ENCODE data around the gene TMEM9B. TPM values are rescaled to one million over a fixed set of nuclear protein-coding genes. Genes with fewer than 3 reads are reported as not detected.

The TMEM9B gene
- total and polyA plus RNA-seq, 2 experiments from 2014 or later = 10.4 to 12.9 TPM

DNA sequence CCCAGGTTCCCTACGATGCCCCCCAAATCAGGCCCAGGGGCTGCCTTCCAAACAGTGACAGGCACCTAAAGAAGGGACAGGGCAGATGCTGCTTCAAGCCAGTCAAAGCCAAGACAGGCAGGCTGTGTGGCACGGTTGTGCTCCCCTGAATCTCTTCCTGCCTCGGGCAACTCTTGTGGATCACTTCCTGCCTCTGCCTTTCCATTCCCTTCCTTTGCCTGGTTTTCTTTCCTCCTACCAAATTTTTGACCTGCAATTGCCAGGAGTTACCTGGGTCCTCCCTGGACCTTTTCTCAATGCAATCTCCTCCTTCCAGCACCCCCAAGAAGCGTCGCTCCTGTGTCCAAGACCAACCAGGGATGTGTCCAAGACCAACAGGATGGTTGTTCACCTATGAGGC lies 37.0 kb downstream of the TMEM9B start (continued):
- TF ChIP-seq, protein P1, sequence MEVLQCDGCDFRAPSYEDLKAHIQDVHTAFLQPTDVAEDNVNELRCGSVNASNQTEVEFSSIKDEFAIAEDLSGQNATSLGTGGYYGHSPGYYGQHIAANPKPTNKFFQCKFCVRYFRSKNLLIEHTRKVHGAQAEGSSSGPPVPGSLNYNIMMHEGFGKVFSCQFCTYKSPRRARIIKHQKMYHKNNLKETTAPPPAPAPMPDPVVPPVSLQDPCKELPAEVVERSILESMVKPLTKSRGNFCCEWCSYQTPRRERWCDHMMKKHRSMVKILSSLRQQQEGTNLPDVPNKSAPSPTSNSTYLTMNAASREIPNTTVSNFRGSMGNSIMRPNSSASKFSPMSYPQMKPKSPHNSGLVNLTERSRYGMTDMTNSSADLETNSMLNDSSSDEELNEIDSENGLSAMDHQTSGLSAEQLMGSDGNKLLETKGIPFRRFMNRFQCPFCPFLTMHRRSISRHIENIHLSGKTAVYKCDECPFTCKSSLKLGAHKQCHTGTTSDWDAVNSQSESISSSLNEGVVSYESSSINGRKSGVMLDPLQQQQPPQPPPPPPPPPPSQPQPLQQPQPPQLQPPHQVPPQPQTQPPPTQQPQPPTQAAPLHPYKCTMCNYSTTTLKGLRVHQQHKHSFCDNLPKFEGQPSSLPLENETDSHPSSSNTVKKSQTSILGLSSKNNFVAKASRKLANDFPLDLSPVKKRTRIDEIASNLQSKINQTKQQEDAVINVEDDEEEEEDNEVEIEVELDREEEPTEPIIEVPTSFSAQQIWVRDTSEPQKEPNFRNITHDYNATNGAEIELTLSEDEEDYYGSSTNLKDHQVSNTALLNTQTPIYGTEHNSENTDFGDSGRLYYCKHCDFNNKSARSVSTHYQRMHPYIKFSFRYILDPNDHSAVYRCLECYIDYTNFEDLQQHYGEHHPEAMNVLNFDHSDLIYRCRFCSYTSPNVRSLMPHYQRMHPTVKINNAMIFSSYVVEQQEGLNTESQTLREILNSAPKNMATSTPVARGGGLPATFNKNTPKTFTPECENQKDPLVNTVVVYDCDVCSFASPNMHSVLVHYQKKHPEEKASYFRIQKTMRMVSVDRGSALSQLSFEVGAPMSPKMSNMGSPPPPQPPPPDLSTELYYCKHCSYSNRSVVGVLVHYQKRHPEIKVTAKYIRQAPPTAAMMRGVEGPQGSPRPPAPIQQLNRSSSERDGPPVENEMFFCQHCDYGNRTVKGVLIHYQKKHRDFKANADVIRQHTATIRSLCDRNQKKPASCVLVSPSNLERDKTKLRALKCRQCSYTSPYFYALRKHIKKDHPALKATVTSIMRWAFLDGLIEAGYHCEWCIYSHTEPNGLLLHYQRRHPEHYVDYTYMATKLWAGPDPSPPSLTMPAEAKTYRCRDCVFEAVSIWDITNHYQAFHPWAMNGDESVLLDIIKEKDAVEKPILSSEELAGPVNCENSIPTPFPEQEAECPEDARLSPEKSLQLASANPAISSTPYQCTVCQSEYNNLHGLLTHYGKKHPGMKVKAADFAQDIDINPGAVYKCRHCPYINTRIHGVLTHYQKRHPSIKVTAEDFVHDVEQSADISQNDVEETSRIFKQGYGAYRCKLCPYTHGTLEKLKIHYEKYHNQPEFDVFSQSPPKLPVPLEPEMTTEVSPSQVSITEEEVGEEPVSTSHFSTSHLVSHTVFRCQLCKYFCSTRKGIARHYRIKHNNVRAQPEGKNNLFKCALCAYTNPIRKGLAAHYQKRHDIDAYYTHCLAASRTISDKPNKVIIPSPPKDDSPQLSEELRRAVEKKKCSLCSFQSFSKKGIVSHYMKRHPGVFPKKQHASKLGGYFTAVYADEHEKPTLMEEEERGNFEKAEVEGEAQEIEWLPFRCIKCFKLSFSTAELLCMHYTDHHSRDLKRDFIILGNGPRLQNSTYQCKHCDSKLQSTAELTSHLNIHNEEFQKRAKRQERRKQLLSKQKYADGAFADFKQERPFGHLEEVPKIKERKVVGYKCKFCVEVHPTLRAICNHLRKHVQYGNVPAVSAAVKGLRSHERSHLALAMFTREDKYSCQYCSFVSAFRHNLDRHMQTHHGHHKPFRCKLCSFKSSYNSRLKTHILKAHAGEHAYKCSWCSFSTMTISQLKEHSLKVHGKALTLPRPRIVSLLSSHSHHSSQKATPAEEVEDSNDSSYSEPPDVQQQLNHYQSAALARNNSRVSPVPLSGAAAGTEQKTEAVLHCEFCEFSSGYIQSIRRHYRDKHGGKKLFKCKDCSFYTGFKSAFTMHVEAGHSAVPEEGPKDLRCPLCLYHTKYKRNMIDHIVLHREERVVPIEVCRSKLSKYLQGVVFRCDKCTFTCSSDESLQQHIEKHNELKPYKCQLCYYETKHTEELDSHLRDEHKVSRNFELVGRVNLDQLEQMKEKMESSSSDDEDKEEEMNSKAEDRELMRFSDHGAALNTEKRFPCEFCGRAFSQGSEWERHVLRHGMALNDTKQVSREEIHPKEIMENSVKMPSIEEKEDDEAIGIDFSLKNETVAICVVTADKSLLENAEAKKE (CRISPR knock-in tag; IDR thresholded peaks at IDR 0.05) = no peak
- TF ChIP-seq, protein P2, sequence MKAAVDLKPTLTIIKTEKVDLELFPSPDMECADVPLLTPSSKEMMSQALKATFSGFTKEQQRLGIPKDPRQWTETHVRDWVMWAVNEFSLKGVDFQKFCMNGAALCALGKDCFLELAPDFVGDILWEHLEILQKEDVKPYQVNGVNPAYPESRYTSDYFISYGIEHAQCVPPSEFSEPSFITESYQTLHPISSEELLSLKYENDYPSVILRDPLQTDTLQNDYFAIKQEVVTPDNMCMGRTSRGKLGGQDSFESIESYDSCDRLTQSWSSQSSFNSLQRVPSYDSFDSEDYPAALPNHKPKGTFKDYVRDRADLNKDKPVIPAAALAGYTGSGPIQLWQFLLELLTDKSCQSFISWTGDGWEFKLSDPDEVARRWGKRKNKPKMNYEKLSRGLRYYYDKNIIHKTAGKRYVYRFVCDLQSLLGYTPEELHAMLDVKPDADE (IDR thresholded peaks at IDR 0.05) = no peak
- TF ChIP-seq, protein P3, sequence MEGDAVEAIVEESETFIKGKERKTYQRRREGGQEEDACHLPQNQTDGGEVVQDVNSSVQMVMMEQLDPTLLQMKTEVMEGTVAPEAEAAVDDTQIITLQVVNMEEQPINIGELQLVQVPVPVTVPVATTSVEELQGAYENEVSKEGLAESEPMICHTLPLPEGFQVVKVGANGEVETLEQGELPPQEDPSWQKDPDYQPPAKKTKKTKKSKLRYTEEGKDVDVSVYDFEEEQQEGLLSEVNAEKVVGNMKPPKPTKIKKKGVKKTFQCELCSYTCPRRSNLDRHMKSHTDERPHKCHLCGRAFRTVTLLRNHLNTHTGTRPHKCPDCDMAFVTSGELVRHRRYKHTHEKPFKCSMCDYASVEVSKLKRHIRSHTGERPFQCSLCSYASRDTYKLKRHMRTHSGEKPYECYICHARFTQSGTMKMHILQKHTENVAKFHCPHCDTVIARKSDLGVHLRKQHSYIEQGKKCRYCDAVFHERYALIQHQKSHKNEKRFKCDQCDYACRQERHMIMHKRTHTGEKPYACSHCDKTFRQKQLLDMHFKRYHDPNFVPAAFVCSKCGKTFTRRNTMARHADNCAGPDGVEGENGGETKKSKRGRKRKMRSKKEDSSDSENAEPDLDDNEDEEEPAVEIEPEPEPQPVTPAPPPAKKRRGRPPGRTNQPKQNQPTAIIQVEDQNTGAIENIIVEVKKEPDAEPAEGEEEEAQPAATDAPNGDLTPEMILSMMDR (conservative IDR thresholded peaks at IDR 0.05; ENCODE audit: low read depth in 2 of 2) = no peak

- no peaks in the 10 kb centered on the region for H3K36me3 ChIP-seq (ENCODE audit: insufficient read depth)
- H3K4me2 ChIP-seq = no peak overlapping the region
- no peaks in the 10 kb centered on the region for H3K4me1 ChIP-seq (ENCODE audit: insufficient read depth)
- Mint-ChIP-seq H3K27ac (no peak overlapping the region), H3K9me3 (no peaks in the 10 kb centered on the region), H3K27me3 (ENCODE audit: insufficient read depth, low read depth, poor library complexity) (peaks cover 5% of the 10 kb centered on the region), H3K4me3 (no peak overlapping the region), H3K4me1 (no peaks in the 10 kb centered on the region), H3K36me3 (ENCODE audit: low read depth) (peaks cover 7% of the 10 kb centered on the region; the same call in 2 of the 3 replicates)
- H3K79me2 ChIP-seq (replicated peaks; ENCODE audit: insufficient read depth) = no peaks in the 10 kb centered on the region
- H2AFZ ChIP-seq = no peak overlapping the region
- ATAC-seq = no peak
- H4K20me1 ChIP-seq (replicated peaks; ENCODE audit: insufficient read depth) = peaks cover 3% of the 10 kb centered on the region; the same call in 1 of the 2 replicates
- no peaks in the 10 kb centered on the region for H3K27me3 ChIP-seq (ENCODE audit: insufficient read depth)
- DNase-seq (ENCODE audit: low spot score) = no peak
- H3K4me3 ChIP-seq = no peak overlapping the region
- no peaks in the 10 kb centered on the region for H3K9me2 ChIP-seq (ENCODE audit: insufficient read depth)
- no peak overlapping the region for H3K27ac ChIP-seq (ENCODE audit: low read depth)
- no peaks in the 10 kb centered on the region for H3F3A ChIP-seq (replicated peaks; ENCODE audit: low read depth)
- TF ChIP-seq REST (IDR thresholded peaks at IDR 0.05; ENCODE audit: unreplicated experiment) (no peak), EZH2 (IDR thresholded peaks at IDR 0.05; ENCODE audit: low read depth, unreplicated experiment) (no peak), STAT1 (IDR thresholded peaks at IDR 0.05; ENCODE audit: unreplicated experiment) (no peak), NANOG (IDR thresholded peaks at IDR 0.05; ENCODE audit: borderline replicate concordance) (no peak), ZNF331 (CRISPR knock-in tag; IDR thresholded peaks at IDR 0.05; ENCODE audit: low read depth) (no peak)
Observed at GRCh38 chr11:8926236-8926635, 38.0 kb downstream of the TMEM9B start.

Measured in GM23338 (cell line).